ENCODE measurements around the gene CTNS.

CTNS gene

DNA sequence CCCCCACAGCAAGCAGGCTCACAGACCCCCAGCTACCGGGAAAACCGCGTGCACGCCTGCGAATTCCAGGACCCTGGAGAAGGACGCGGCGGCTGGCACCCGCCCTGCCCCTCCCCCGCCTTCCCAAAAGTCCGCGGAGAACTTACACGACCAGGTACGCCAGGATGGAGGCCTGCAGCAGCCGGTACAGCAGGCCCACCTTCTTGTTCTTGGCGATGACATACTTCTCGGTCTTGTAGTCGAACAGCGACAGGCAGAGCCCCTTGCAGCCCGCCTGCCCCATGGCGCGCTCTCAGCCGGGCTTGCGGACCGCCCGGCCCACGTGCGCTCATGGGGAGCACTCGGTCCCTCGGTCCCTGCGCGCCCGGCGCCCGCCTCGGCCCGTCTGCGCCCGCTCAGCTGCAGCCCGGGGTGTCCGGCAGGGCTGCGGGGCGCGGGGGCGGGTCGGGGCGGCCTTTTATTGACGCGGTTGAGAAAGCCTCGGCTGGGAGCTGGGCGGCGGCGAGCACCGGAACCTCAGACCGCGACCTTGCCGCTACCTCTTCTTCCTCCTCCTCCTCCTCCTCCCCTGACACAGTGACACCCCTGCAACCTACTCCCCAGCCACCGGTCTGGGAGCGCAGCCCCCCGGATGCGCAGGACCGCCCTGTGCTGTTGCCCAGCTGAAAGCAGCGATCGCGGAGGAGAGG, 59.3 kb downstream of the CTNS start, which contains the start of gene P2RX5 (continued):
- TF ChIP-seq ZNF18 (tag by site-specific recombination; IDR thresholded peaks at IDR 0.05) (no peak), ZSCAN30 (tag by site-specific recombination; IDR thresholded peaks at IDR 0.05) (no peak), ZNF768 (tag by site-specific recombination; IDR thresholded peaks at IDR 0.05) (no peak), ZNF473 (tag by site-specific recombination; IDR thresholded peaks at IDR 0.05) (no peak), GLIS1 (tag by site-specific recombination; IDR thresholded peaks at IDR 0.05) (no peak), SP7 (tag by site-specific recombination; IDR thresholded peaks at IDR 0.05) (0 out of 2 replicates have a peak, but pooled peaks have one; percentile 16), ZBTB7A (tag by site-specific recombination; IDR thresholded peaks at IDR 0.05; ENCODE audit: low read depth) (0 out of 2 replicates have a peak, but pooled peaks have one; percentile 48)

DNA sequence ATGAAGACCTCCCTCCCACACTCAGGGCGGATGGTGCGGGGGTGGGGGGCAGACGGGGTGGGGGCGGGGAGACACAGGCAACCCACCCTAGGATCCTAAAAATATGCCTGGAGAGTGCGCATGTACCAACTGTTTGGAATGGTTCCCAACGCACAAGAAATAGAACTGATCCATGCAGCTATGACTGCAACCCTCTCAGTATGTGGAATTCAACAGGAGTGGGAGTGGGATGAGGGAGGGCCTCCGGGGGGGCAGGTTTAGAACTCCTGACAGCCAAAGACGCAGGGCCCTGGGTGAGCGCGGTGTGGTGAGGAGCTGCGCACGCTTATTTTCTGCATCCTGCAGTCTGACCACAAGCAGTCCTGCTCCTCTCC, 60.5 kb downstream of the CTNS start:
- Histone ChIP-seq H3K9me3 (ENCODE audit: control insufficient read depth, insufficient read depth, low read depth, low read length) (no peaks in the 10 kb centered on the region), H3K4me3 (ENCODE audit: low read depth, low read length) (no peak overlapping the region), H3K4me1 (ENCODE audit: control insufficient read depth, insufficient read depth, low read length) (no peaks in the 10 kb centered on the region; the same call in 1 of the 2 replicates), H3K36me3 (ENCODE audit: control insufficient read depth in 2 of 2, insufficient read depth in 1 of 2, low read length in 2 of 2) (peaks cover 0 to 2% of the 10 kb centered on the region in 2 experiments; a peak in 2 of 3 replicates), H3K27ac (ENCODE audit: extremely low read depth, low read depth, low read length) (no peak overlapping the region)
- TF ChIP-seq ZNF335 (tag by site-specific recombination; conservative IDR thresholded peaks at IDR 0.05) (no peak), ZNF514 (tag by site-specific recombination; IDR thresholded peaks at IDR 0.05) (no peak), OVOL3 (tag by site-specific recombination; IDR thresholded peaks at IDR 0.05) (no peak), ZBTB7A (tag by site-specific recombination; IDR thresholded peaks at IDR 0.05; ENCODE audit: low read depth) (no peak), IKZF3 (tag by site-specific recombination; IDR thresholded peaks at IDR 0.05) (no peak), ZNF585B (tag by site-specific recombination; IDR thresholded peaks at IDR 0.05) (no peak)
- TF ChIP-seq, protein P1, sequence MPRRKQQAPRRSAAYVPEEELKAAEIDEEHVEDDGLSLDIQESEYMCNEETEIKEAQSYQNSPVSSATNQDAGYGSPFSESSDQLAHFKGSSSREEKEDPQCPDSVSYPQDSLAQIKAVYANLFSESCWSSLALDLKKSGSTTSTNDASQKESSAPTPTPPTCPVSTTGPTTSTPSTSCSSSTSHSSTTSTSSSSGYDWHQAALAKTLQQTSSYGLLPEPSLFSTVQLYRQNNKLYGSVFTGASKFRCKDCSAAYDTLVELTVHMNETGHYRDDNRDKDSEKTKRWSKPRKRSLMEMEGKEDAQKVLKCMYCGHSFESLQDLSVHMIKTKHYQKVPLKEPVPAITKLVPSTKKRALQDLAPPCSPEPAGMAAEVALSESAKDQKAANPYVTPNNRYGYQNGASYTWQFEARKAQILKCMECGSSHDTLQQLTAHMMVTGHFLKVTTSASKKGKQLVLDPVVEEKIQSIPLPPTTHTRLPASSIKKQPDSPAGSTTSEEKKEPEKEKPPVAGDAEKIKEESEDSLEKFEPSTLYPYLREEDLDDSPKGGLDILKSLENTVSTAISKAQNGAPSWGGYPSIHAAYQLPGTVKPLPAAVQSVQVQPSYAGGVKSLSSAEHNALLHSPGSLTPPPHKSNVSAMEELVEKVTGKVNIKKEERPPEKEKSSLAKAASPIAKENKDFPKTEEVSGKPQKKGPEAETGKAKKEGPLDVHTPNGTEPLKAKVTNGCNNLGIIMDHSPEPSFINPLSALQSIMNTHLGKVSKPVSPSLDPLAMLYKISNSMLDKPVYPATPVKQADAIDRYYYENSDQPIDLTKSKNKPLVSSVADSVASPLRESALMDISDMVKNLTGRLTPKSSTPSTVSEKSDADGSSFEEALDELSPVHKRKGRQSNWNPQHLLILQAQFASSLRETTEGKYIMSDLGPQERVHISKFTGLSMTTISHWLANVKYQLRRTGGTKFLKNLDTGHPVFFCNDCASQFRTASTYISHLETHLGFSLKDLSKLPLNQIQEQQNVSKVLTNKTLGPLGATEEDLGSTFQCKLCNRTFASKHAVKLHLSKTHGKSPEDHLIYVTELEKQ (tag by site-specific recombination; IDR thresholded peaks at IDR 0.05; ENCODE audit: borderline replicate concordance) = no peak
- CTCF ChIA-PET = interaction anchor here (0.6 kb wide), 1 partner anchor 27 kb away, joined by 3 read pairs; the partner anchor contains the start of gene HASPIN
- POLR2A ChIA-PET = interaction anchor here (2.0 kb wide), 1 partner anchor 27 kb away, joined by 4 read pairs; the partner anchor contains the start of gene HASPIN

- H3K27ac ChIP-seq (ENCODE audit: extremely low read depth, low read depth, low read length) = no peak overlapping the region
- H3K4me1 ChIP-seq (ENCODE audit: control insufficient read depth, insufficient read depth, low read length) = no peaks in the 10 kb centered on the region; the same call in 1 of the 2 replicates
- H3K4me3 ChIP-seq (ENCODE audit: low read depth, low read length) = no peak overlapping the region
- POLR2A ChIA-PET = no interaction called here
- TF ChIP-seq KLF10 (tag by site-specific recombination; IDR thresholded peaks at IDR 0.05) (no peak), ZBTB8A (tag by site-specific recombination; IDR thresholded peaks at IDR 0.05) (no peak), ZNF677 (tag by site-specific recombination; IDR thresholded peaks at IDR 0.05) (no peak), ZNF639 (tag by site-specific recombination; IDR thresholded peaks at IDR 0.05) (no peak), TCF7L2 (IDR thresholded peaks at IDR 0.05; ENCODE audit: borderline replicate concordance, low read depth, low read length) (no peak), GLIS1 (tag by site-specific recombination; IDR thresholded peaks at IDR 0.05) (no peak)
- TF ChIP-seq, protein P1 (tag by site-specific recombination; IDR thresholded peaks at IDR 0.05; ENCODE audit: borderline replicate concordance) = no peak
- peaks cover 0 to 7% of the 10 kb centered on the region in 2 experiments; a peak in 2 of 3 replicates for H3K36me3 ChIP-seq (ENCODE audit: control insufficient read depth in 2 of 2, insufficient read depth in 1 of 2, low read length in 2 of 2)
- no peaks in the 10 kb centered on the region for H3K9me3 ChIP-seq (ENCODE audit: control insufficient read depth, insufficient read depth, low read depth, low read length)
- CTCF ChIA-PET = no interaction called here
These were observed 61.6 kb downstream of the CTNS start for GRCh38 chr17:3698139-3698538.

All from HEK293 (cell line).